Fibroblast of skin of abdomen (primary cell): ENCODE data around the gene TCN2. TPM values are rescaled to one million over a fixed set of nuclear protein-coding genes. Genes with fewer than 3 reads are reported as not detected.
"Not testable (repeated sequence)": the region's sequence is repeated elsewhere in the genome, so short reads cannot be mapped to it uniquely, and the experiment has no call there.

ENCODE experiments used
- DNase-seq: peaks from one replicate; pipeline ENCODE4 v3.0.0-alpha.2; 2013
- polyA plus RNA-seq, 2 experiments: library from polyadenylated mRNA; unstranded; fragments of 120-200 nt; gene quantifications; one replicate each; pipeline ENCODE4 v1.2.1, GENCODE V29; 2013; ENCODE audit not compliant: insufficient read length in 2 of 2

Gene TCN2
- 3.7 TPM for polyA plus RNA-seq (2013, experiment 1 of 2; ENCODE audit: insufficient read length)
- 3.0 TPM for polyA plus RNA-seq (2013, experiment 2 of 2; ENCODE audit: insufficient read length)

- DNase-seq = peak; percentile 58
These were observed at the start of gene TCN2 for GRCh38 chr22:30606455-30607299. Gene TCN2, plus strand, starts transcription at chr22:30607174. Its CDS starts 158 bp downstream, at chr22:30607332.

DNA sequence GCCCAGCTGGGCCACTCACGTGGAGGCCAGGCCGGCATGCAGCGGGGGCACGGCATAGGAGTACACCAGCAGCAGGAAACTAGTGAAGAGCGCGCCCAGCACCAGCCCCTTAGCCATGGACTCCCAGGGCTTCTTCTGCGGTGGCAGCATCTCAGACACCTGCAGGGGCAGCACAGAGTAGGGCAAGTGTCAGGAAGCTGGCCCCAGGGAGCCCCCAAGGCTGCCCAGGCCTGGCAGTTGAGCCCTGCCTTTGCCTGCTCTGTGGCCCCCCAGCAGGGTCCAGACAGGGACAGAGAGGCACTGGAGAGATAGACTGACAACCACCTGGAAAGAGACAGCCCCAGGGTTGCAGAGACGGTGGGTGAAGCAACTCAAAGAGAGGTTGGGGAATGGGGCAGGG lies 49.7 kb upstream of the TCN2 start:
- no peak for DNase-seq

DNA sequence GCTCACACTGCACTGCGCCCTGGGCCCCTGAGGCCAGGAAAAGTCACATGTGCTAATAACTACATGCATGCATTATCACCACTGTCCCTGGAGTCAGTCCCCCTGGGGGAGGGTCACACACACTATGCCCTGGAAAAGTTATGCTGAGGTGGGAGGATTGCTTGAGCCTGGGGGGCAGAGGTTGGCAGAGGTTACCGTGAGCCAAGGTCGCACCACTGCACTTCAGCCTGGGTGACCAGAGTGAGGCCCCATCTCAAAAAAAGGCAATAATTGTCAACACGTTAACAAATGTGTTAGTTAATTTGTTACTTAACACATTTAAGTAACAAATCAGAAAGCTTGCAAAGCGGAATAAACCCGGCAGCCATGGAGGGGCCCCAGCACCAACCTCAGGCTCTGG lies 47.1 kb upstream of the TCN2 start:
- no peak for DNase-seq

DNA sequence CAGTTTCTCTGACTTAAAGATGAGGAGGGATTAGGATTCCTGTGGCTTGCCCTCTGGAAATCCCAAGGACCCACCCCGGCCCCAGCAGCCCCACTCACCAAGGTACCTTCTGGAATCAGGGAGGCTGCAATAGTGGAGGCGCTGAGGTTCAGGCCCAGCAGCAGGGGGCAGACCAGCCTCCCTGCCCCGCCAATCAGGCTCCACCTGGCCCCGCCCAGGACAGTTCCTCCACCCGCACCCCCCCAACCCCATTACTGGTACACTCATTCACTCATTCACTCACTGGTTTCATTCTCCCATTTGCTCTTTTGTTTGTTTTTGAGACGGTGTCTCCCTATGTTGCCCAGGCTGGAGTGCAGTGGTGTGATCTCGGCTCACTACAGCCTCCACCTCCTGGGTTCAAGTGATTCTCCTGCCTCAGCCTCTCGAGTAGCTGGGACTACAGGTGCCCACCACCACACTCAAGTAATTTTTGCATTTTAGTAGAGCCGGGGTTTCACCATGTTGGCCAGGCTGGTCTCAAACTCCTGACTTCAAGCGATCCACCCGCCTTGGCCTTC lies 46.3 kb upstream of the TCN2 start:
- DNase-seq = not testable (repeated sequence)

DNA sequence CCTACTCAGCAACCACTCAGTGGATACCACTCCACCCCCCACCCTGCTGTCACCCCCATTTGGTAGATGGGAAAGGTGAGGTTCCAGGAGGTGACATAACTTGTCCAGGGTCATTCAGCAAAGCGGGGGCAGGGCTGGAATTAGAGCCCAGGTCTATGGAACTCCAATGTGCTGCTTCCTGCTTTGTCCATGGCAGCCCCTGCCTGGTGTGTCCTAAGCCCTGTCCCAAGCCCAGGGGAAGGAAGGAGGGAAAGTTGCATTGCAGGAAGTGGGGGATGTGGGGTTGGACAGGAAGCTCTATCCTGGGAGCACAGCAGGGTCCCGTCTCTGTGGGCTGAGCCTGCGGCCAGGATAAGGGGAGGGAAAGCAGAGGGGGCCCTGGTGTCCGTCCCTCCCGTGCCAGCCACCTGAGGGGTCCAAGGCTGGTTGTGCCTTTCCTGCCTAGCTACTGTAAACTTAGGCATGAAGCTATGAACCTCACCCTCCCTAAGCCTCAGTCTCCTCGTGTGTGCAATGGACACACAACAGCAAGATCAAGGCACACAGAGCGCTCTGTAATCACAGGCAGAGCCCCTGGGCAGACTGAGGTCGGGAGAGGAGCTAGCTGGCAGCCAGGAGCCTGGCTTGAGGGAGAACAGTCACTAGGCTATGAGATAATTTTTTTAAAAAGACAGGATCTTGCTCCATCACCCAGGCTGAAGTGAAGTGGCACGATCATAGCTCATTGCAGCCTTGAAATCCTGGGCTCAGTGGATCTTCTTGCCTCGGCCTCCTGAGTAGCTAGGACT lies 45.4 kb upstream of the TCN2 start:
- DNase-seq = no peak

DNA sequence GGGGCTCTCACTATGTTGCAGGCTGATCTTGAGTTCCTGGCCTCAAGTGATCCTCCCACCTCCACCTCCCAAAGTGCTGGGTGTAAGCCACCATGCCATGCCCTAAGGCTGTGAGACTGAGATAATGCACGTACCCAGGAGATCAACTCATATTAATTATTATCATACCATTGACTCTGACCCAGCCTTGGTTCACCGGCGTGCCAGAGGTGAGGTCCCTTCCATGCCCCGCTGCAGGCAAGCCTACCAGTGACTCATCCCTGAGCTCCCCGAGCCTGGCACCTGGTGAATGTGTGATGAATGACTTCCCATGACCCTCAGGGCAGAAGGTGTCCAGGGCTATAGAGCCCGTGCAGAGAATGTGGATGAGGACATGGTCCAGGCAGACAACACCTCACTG lies 44.6 kb upstream of the TCN2 start:
- no peak for DNase-seq

DNA sequence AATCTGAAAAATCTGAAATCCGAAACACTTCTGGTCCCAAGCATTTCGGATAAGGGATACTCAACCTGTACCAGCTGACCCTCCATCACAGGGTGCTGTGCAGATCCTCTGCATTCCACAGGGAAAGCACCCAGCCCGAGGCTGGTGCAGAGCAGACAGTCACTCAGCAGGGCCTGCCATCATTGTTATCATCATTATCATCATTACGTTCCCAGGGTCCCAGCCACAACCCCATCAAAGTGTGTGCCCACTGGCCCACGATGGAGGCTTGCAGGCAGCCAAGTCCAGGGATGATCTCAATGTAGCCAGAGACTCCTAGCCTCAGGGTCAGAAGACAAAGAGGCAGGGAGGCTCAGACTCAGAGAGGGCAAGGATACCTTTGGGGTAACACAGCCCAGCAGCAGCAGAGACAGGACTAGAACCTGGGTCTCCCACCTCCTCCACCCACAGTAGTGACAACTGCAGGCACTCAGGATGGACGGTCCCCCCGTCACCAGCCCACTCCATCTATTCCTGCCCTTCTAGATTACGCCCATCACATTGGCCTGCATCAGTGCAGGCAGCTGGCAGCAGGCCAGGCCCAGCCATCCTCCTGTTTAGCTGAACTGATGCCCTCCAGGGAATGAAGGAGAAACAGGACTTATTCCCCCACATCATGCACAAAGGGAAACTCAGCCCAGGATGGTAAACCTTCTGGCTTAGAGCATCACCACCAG lies 42.8 kb upstream of the TCN2 start:
- DNase-seq = no peak

- no peak for DNase-seq
These were observed 42.2 kb upstream of the TCN2 start for GRCh38 chr22:30564761-30565119.

GRCh38 chr22:30565341-30565740 lies 41.6 kb upstream of the TCN2 start:
- DNase-seq = no peak

DNA sequence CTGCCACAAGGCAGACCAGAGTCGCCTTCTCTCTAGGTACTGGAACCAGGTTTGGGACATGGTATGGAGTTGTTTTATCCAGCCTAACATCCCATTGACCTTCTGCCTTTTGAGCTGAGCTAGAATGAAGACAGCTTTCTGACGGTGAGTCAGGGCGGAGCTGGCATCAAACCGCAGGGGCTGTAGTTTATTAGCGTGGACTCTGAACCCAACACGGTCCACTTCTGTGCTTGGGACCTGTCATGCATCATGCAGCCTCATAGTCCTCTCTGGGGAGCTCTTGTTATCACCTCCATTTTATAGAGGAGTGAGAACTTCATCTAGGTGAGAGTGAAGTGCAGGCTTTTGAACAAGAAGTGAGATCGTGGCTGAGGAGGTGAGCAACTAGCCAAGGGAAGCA lies 40.8 kb upstream of the TCN2 start:
- no peak for DNase-seq

GRCh38 chr22:30567277-30567676 lies 39.7 kb upstream of the TCN2 start:
- DNase-seq = not testable (repeated sequence)

- no peak for DNase-seq
These were observed 38.7 kb upstream of the TCN2 start for GRCh38 chr22:30568137-30568805.

DNA sequence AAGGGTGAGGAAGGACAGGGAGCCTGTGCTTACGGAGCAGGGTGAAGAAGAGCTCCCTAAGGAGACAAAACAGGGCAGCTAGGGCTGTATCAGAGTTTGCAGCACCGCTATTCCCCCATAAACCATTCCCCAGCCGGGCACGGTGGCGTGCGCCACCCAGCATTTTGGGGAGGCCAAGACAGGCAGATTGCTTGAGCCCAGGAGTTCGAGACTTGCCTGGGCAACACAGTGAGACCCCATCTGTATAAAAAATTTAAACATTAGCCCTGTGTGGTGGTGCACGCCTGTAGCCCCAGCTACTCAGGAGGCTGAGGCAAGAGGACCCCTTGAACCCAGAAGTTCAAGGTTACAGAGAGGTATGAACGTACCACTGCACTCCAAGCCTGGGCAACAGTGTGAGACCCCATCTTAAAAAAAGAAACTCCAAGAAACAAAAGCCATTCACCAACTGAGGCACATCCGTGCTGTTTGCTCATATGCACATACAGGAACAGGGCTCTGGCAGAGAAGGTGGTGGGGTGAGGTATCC lies 37.2 kb upstream of the TCN2 start:
- no peak for DNase-seq

- no peak for DNase-seq
These were observed 34.8 kb upstream of the TCN2 start for GRCh38 chr22:30572210-30572609.

- DNase-seq = no peak
These were observed 34.0 kb upstream of the TCN2 start for GRCh38 chr22:30572840-30573593.

- no peak for DNase-seq
These were observed 33.3 kb upstream of the TCN2 start for GRCh38 chr22:30573594-30574094.

DNA sequence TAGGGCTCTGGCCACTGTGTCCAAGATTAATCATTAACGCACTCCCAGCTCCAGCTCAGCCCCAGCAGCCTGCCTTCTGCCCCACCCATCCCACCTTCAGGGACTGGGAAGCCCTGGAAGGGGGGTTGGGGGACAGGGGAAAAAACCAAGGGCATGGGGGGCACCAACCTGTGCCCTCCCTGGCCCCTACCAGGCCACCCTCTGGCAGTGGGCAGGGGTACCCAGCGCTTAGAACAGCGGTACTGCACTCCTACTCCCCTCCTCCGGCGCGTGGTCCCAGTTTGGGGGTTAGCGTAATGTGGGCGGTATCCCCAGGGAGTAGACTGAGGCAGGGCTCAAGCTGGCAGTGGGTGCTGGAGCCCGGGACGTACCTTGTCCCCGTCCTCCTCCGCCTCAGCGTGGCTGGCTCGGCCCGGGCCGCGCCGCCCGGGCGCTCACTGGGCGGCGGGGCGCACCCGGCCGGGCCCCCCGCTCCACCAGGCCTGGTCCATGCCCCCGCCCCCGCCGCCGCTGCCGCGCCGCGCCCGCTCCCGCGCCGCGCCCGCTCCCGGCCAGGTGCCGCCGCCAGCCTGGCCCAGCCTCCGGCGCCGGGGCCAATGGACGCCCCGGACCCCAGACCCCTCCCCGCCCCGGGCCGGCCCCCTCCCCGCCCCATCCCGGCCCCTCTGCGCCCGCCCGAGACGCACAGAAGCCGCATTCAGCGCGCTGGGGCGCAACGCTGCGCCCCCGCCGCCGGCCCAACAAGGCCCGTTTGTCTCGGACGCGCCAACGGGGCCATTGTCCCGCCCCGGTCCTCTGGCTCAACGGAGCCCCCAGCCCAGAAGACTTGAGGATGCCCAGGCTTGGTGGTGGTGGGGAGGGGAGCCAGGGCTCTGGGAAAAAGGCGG lies 32.6 kb upstream of the TCN2 start, which contains the start of gene GAL3ST1:
Gene GAL3ST1, minus strand, starts transcription at position 571 of the 887 bp plus-strand sequence. CDS start 17,273 bp downstream, outside the sequence.
- DNase-seq = no peak

GRCh38 chr22:30574997-30575671 lies 31.8 kb upstream of the TCN2 start:
- peak; percentile 23 for DNase-seq

- no peak for DNase-seq
These were observed 31.1 kb upstream of the TCN2 start for GRCh38 chr22:30575859-30576258.
